Nephron (organoid): ENCODE data around the gene SUN5.
A peak's percentile ranks its signal among the peaks of the same experiment; 100 is the strongest.

ENCODE experiments used
- H3K27ac Mint-ChIP-seq, 3 experiments: 2 replicates each; pipeline ENCODE4 v1.8.0; 2020; ENCODE audit warnings: mixed read lengths in 3 of 3, mild to moderate bottlenecking in 2 of 3, moderate library complexity in 1 of 3
- H3K27me3 Mint-ChIP-seq: 2 replicates; pipeline ENCODE4 v1.8.0; 2021; ENCODE audit warnings: low read depth, mild to moderate bottlenecking, moderate library complexity, mixed read lengths
- H3K36me3 Mint-ChIP-seq: 2 replicates; pipeline ENCODE4 v1.8.0; 2020; ENCODE audit warnings: low read depth, mixed read lengths
- H3K4me1 Mint-ChIP-seq: 2 replicates; pipeline ENCODE4 v1.8.0; 2020; ENCODE audit warnings: mixed read lengths
- H3K4me3 Mint-ChIP-seq, 3 experiments: 2 replicates each; pipeline ENCODE4 v1.8.0; 2020; ENCODE audit warnings: mild to moderate bottlenecking in 3 of 3, mixed read lengths in 3 of 3, moderate library complexity in 2 of 3
- H3K9me3 Mint-ChIP-seq: 2 replicates; pipeline ENCODE4 v1.8.0; 2020; ENCODE audit warnings: mixed read lengths
- CTCF ChIP-seq, 3 experiments: fragments of 200-600 bp; sonication (generic); IDR thresholded peaks; one replicate each; pipeline ENCODE4 v1.5.0; 2021; ENCODE audit warnings: antibody characterized with exemption in 3 of 3; ENCODE audit not compliant: unreplicated experiment in 3 of 3

Gene SUN5

GRCh38 chr20:33006776-33007375, 2.6 kb upstream of the SUN5 start:
- TF ChIP-seq CTCF (IDR thresholded peaks at IDR 0.05; ENCODE audit: unreplicated experiment in 3 of 3) = no peak
- Mint-ChIP-seq H3K9me3 (peaks cover 4% of the 10 kb centered on the region), H3K4me1 (no peaks in the 10 kb centered on the region), H3K27me3 (peaks cover 2% of the 10 kb centered on the region), H3K36me3 (no peaks in the 10 kb centered on the region), H3K4me3 (no peak overlapping the region), H3K27ac (no peak overlapping the region)

- no peak overlapping the region for H3K4me3 Mint-ChIP-seq
These were observed 1.9 kb upstream of the SUN5 start for GRCh38 chr20:33005908-33006775.

GRCh38 chr20:33005132-33005566, 916 bp upstream of the SUN5 start:
- Mint-ChIP-seq H3K27me3 (no peaks in the 10 kb centered on the region), H3K9me3 (peaks cover 4% of the 10 kb centered on the region), H3K27ac (no peak overlapping the region), H3K4me1 (no peaks in the 10 kb centered on the region), H3K36me3 (no peaks in the 10 kb centered on the region), H3K4me3 (no peak overlapping the region)
- TF ChIP-seq CTCF (IDR thresholded peaks at IDR 0.05; ENCODE audit: unreplicated experiment in 3 of 3) = peak; percentile 8 to 19 (median 14)

More at GRCh38 chr20:33005908-33006775, 1.9 kb upstream of the SUN5 start:
- H3K27me3 Mint-ChIP-seq = no peaks in the 10 kb centered on the region
- no peaks in the 10 kb centered on the region for H3K4me1 Mint-ChIP-seq
- H3K9me3 Mint-ChIP-seq = peaks cover 4% of the 10 kb centered on the region
- no peak overlapping the region for H3K27ac Mint-ChIP-seq
- no peaks in the 10 kb centered on the region for H3K36me3 Mint-ChIP-seq
- TF ChIP-seq CTCF (IDR thresholded peaks at IDR 0.05; ENCODE audit: unreplicated experiment in 3 of 3) = no peak

GRCh38 chr20:33002087-33002808, 2.0 kb downstream of the SUN5 start:
- H3K4me3 Mint-ChIP-seq = no peak overlapping the region
- TF ChIP-seq CTCF (IDR thresholded peaks at IDR 0.05; ENCODE audit: unreplicated experiment in 3 of 3) = no peak
- no peaks in the 10 kb centered on the region for H3K36me3 Mint-ChIP-seq
- no peak overlapping the region for H3K27ac Mint-ChIP-seq
- H3K4me1 Mint-ChIP-seq = no peaks in the 10 kb centered on the region
- H3K9me3 Mint-ChIP-seq = peaks cover 4% of the 10 kb centered on the region
- H3K27me3 Mint-ChIP-seq = no peaks in the 10 kb centered on the region

GRCh38 chr20:33000802-33001466, 3.3 kb downstream of the SUN5 start:
- no peak overlapping the region for H3K4me3 Mint-ChIP-seq
- no peaks in the 10 kb centered on the region for H3K4me1 Mint-ChIP-seq
- TF ChIP-seq CTCF (IDR thresholded peaks at IDR 0.05; ENCODE audit: unreplicated experiment in 3 of 3) = no peak
- no peaks in the 10 kb centered on the region for H3K36me3 Mint-ChIP-seq
- H3K27ac Mint-ChIP-seq = no peak overlapping the region
- peaks cover 6% of the 10 kb centered on the region for H3K9me3 Mint-ChIP-seq
- H3K27me3 Mint-ChIP-seq = no peaks in the 10 kb centered on the region
